ENCODE data around the gene NELFE. TPM values are rescaled to one million over a fixed set of nuclear protein-coding genes. Genes with fewer than 3 reads are reported as not detected.
"Not testable (repeated sequence)": the region's sequence is repeated elsewhere in the genome, so short reads cannot be mapped to it uniquely, and the experiment has no call there.

Gene NELFE
- total RNA-seq, 2 donors from 2014 or later, result 50.3 to 55.6 TPM

DNA sequence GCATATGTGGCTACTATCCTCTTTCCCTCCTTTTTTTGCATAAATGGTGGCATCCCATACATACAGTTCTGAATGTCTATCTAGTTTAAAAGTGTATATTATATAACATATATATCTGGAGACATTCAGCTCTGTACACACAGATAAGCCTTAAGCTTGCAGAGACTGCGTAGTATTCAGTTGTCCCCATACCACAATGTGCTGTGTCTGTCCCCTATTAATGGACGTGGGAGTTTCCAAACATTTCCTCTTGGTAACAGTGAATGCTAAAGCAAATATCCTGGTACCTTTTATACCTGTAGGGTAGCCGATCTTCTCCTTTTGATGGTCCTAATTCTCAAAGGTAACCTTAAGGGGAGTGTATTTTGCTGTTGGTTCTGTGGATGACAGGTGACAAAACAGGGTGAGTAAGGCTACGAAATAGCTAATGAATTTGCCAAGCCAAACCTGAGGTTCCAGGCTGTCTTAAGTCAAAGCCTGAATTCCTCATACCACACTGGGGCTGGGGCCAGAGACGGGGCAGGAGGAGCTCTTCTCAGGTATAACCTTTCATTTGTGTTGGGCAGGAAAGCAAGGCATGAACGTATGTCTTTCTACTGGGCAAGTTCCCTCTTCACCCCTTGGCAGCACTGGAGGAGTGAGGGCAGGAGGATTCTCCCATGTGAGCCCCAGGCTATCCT, 39.0 kb downstream of the NELFE start:
- TF ChIP-seq, protein P1, sequence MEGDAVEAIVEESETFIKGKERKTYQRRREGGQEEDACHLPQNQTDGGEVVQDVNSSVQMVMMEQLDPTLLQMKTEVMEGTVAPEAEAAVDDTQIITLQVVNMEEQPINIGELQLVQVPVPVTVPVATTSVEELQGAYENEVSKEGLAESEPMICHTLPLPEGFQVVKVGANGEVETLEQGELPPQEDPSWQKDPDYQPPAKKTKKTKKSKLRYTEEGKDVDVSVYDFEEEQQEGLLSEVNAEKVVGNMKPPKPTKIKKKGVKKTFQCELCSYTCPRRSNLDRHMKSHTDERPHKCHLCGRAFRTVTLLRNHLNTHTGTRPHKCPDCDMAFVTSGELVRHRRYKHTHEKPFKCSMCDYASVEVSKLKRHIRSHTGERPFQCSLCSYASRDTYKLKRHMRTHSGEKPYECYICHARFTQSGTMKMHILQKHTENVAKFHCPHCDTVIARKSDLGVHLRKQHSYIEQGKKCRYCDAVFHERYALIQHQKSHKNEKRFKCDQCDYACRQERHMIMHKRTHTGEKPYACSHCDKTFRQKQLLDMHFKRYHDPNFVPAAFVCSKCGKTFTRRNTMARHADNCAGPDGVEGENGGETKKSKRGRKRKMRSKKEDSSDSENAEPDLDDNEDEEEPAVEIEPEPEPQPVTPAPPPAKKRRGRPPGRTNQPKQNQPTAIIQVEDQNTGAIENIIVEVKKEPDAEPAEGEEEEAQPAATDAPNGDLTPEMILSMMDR (IDR thresholded peaks at IDR 0.05), result no peak
- no peak overlapping the region for H3K27ac ChIP-seq
- no peak for DNase-seq
- H3K27me3 ChIP-seq, result no peaks in the 10 kb centered on the region
- H3K36me3 ChIP-seq, result no peaks in the 10 kb centered on the region
- H3K9ac ChIP-seq (ENCODE audit: low read depth in 2 of 2, low read length in 2 of 2), result no peak overlapping the region
- H3K9me3 ChIP-seq, result no peaks in the 10 kb centered on the region
- intact Hi-C loops (cut with DNase I), result no loop called here
- no peaks in the 10 kb centered on the region for H3K4me1 ChIP-seq
- no peak overlapping the region for H3K4me3 ChIP-seq

DNA sequence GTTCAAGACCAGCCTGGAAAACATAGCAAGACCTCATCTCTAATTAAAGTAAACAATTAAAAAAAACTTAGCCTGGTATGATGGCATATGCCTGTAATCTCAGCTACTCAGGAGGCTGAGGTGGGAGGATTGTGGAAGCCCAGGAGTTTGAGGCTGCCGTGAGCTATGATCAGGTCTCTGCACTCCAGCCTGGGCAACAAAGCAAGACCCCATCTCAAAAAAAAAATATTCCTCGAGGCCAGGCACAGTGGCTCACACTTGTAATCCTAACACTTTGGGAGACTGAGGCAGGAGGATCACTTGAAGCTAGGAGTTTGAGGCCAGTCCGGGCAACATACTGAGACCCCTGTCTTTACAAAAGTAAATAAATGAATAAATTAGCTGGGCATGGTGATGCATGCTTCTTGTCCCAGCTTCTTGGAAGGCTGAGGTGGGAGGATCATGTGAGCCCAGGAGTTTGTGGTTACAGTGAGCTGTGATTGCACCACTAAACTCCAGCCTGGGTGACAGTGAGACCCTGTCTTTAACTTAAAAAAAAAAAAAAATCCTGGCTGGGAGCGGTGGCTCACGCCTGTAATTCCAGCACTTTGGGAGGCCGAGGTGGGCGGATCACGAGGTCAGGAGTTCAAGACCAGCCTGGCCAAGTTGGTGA, 40.6 kb downstream of the NELFE start:
- intact Hi-C loops (cut with DNase I), result no loop called here
- Histone ChIP-seq H3K9ac (ENCODE audit: low read depth in 2 of 2, low read length in 2 of 2) (no peak overlapping the region), H3K27me3 (no peaks in the 10 kb centered on the region), H3K27ac (no peak overlapping the region), H3K4me3 (no peak overlapping the region), H3K9me3 (no peaks in the 10 kb centered on the region), H3K36me3 (no peaks in the 10 kb centered on the region), H3K4me1 (no peaks in the 10 kb centered on the region)
- TF ChIP-seq, protein P1 (IDR thresholded peaks at IDR 0.05), result no peak
- no peak for DNase-seq

DNA sequence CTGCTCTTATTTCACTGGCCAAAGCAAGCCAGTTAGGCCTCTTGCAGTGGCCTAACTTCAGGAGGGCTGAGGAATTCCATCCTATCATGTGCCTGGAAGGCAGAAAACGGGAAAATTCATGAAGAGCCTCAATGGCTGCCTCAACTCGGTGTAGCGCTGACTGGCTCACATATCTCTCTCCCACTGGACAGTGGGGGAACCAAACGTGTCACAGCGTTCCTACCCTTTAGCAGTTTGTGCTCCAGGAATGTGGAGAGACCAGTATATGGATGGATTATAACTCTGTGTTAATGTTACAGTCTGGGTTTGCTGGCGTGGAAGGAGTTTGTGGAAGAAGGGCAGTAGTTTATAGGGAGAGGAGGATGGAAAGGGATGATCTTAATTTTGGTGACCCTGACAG, 43.0 kb downstream of the NELFE start:
- TF ChIP-seq, protein P1 (IDR thresholded peaks at IDR 0.05), result no peak
- no peak overlapping the region for H3K4me3 ChIP-seq
- no peak for DNase-seq
- intact Hi-C loops (cut with DNase I), result no loop called here
- no peak overlapping the region for H3K9ac ChIP-seq (ENCODE audit: low read depth in 2 of 2, low read length in 2 of 2)
- no peak overlapping the region for H3K27ac ChIP-seq
- H3K27me3 ChIP-seq, result no peaks in the 10 kb centered on the region
- no peaks in the 10 kb centered on the region for H3K9me3 ChIP-seq
- H3K36me3 ChIP-seq, result no peaks in the 10 kb centered on the region
- H3K4me1 ChIP-seq, result no peaks in the 10 kb centered on the region

DNA sequence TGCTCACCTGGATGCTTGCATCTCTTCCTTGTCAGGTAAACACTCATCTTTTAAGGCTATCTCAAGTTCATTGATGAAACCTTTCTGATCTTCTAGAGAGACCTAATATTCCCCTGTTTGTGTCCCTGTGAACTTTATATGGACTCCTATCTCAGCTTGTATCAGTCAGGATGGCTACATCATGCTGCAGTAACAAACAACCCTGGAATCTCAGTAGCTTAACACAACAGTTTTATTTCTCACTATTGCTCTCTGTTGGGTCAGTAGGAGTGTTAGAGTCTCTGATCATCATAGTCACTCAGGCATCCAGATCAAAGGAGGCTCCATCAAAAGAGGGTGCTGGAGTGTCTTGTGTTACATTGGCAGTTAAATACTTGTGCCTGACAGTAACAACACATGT, 43.4 kb downstream of the NELFE start:
- Histone ChIP-seq H3K4me3 (no peak overlapping the region), H3K27me3 (no peaks in the 10 kb centered on the region), H3K27ac (no peak overlapping the region), H3K9me3 (no peaks in the 10 kb centered on the region), H3K4me1 (no peaks in the 10 kb centered on the region), H3K36me3 (no peaks in the 10 kb centered on the region), H3K9ac (ENCODE audit: low read depth in 2 of 2, low read length in 2 of 2) (no peak overlapping the region)
- intact Hi-C loops (cut with DNase I), result no loop called here
- no peak for DNase-seq
- TF ChIP-seq, protein P1 (IDR thresholded peaks at IDR 0.05), result no peak

DNA sequence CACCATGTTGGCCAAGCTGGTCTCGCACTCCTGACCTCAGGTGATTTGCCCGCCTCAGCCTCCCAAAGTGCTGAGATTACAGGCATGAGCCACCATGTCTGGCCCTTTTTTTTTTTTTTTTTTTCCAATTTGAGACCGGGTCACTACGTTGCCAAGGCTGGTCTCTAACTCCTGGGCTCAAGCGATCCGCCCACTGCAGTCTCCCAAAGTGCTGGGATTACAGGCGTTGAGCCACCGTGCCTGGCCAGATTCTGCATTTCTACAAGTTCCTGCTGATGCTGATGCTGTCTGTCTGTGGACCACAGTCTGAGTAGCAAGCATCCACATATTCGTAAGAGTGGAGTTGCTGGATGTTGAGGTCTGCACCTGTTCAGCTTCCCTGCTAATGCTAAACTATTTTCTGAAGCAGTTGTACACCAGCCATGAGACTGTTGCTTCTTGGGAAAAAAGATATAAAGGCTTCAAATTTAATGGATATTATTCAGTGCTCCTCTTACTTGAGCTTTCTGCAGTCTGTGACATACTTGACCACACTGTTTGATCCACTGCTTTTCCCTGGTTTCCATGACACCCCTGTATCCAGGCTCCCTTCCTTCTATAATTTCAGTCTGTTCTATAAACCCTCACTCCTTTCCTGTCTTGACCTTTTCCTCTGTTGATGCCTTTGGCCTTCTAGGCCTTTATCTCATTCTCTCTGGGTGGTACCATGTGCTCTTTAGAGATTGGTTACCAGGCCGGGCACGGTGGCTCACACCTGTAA, 46.8 kb downstream of the NELFE start:
- Histone ChIP-seq H3K9ac (ENCODE audit: low read depth in 2 of 2, low read length in 2 of 2) (no peak overlapping the region), H3K36me3 (no peaks in the 10 kb centered on the region), H3K9me3 (no peaks in the 10 kb centered on the region), H3K27me3 (no peaks in the 10 kb centered on the region), H3K4me3 (no peak overlapping the region), H3K4me1 (no peaks in the 10 kb centered on the region), H3K27ac (no peak overlapping the region)
- no peak for DNase-seq
- TF ChIP-seq, protein P1 (IDR thresholded peaks at IDR 0.05), result no peak
- intact Hi-C loops (cut with DNase I), result no loop called here

DNA sequence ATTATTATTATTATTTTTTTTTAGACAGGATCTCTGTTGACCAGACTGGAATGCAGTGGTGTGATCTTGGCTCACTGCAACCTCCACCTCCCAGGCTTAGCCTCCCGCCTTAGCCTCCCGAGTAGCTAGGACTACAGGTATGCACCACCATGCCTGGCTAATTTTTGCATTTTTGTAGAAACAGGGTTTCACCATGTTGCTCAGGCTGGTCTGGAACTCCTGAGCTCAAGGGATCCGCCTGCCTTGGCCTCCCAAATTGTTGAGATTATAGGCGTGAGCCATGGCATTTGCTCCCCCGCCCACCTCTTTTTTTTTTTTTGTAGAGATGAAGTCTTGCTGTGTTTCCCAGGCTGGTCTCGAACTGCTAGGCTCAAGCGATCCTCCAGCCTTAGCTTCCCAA, 49.5 kb downstream of the NELFE start:
- H3K4me3 ChIP-seq; intact Hi-C loops (cut with DNase I); H3K9me3 ChIP-seq; H3K36me3 ChIP-seq; H3K27ac ChIP-seq; H3K9ac ChIP-seq (ENCODE audit: low read depth in 2 of 2, low read length in 2 of 2); DNase-seq; H3K27me3 ChIP-seq; H3K4me1 ChIP-seq: not testable (repeated sequence)
